Adrenal gland (tissue), 12 donors: ENCODE measurements around the gene PDLIM7. TPM values are rescaled to one million over a fixed set of nuclear protein-coding genes. Genes with fewer than 3 reads are reported as not detected.
"Not testable (repeated sequence)": the region's sequence is repeated elsewhere in the genome, so short reads cannot be mapped to it uniquely, and the experiment has no call there.

Experiments used
- DNase-seq, 7 donors: peaks; one replicate each; pipeline ENCODE4 v3.0.0-alpha.2; 2019 to 2020
- H3K27ac ChIP-seq, 5 donors: fragments of 200-600 bp; sonication (generic) in 4 of 5; 1 replicate in 3 of 5; 2 replicates in 2 of 5; pipeline versions ENCODE4 v1.5.1 to v1.8.0; 2016 to 2020; ENCODE audit warnings: mild to moderate bottlenecking in 1 of 5
- H3K27me3 ChIP-seq: fragments of 200-600 bp; 2 replicates; pipeline ENCODE4 v1.8.0; 2021
- H3K36me3 ChIP-seq, 2 donors: fragments of 200-600 bp; replicated peaks in 1 of 2; 1 replicate in 1 of 2; 2 replicates in 1 of 2; pipeline versions ENCODE4 v1.5.1 to v1.8.0; 2018 to 2022
- H3K4me1 ChIP-seq, 2 donors: fragments of 200-600 bp; replicated peaks in 1 of 2; 1 replicate in 1 of 2; 2 replicates in 1 of 2; pipeline versions ENCODE4 v1.5.1 to v1.8.0; 2018 to 2021
- H3K4me3 ChIP-seq, 4 donors: fragments of 200-600 bp; sonication (generic) in 3 of 4; one replicate each; pipeline ENCODE4 v1.5.1; 2016 to 2018
- H3K9me3 ChIP-seq, 3 donors: fragments of 200-600 bp; sonication (generic) in 1 of 3; replicated peaks in 1 of 3; 1 replicate in 2 of 3; 2 replicates in 1 of 3; pipeline versions ENCODE4 v1.5.1 to v1.8.0; 2016 to 2021
- CTCF ChIP-seq, 6 experiments: fragments of 450-650 bp in 4 of 6; fragments of 200-600 bp in 2 of 6; sonication (generic) in 1 of 6; IDR thresholded peaks; 1 replicate in 5 of 6; 2 replicates in 1 of 6; pipeline versions ENCODE4 v1.5.1 to v1.8.0; 2016 to 2021; ENCODE audit warnings: antibody characterized with exemption in 6 of 6, mild to moderate bottlenecking in 2 of 6, moderate library complexity in 1 of 6
- POLR2A ChIP-seq, 2 donors: fragments of 450-650 bp; IDR thresholded peaks; one replicate each; pipeline ENCODE4 v1.6.1; 2017; ENCODE audit warnings: antibody characterized with exemption in 2 of 2, mild to moderate bottlenecking in 2 of 2, moderate library complexity in 1 of 2
- WGBS, 4 donors: extraction: QIAGEN DNeasy Blood & Tissue Kit in 2 of 4; methylation state at CpG; one replicate each; pipeline versions ENCODE4 v1.1.5 to v1.1.7; 2013 to 2017; 5-methylcytosine and 5-hydroxymethylcytosine counted together
- intact Hi-C, 2 donors: fragments of 100-400 bp; cut with DNase I; formaldehyde crosslinking; loops; one replicate each; pipeline versions ENCODE4 v1.14.1 to v1.15.0; 2022 to 2023
- polyA plus RNA-seq, 3 donors: library from polyadenylated mRNA; stranded (reverse); fragments of 200-250 nt in 2 of 3; fragments of 350-450 nt in 1 of 3; fragmentation: Illumina TruSeq in 1 of 3; extraction: RNeasy Lipid Tissue Mini Kit (QIAGEN cat#74804) in 1 of 3; gene quantifications; one replicate each; pipeline ENCODE4 v1.2.3, GENCODE V29; 2013 to 2014
- total RNA-seq, 9 donors: library from RNA; depleted of rRNA in 4 of 9; stranded (reverse); fragments of >200 nt in 4 of 9; fragments of 120-200 nt in 1 of 9; fragmentation: NEBNext Ultra II Directional in 1 of 9; extraction: Animal tissue kit (Norgen Biotek cat#: 25700) in 1 of 9; gene quantifications; one replicate each; pipeline versions ENCODE4 v1.1.0 to v1.2.4, GENCODE V29; 2013 to 2023
- donor health status: healthy with polysubstance abuse.
- donor health status: Bipolar disorder and iron deficiency.
- donor health status: DM: yes; HTN: yes; CAD: no.
- donor health status: DM: no; HTN: no; CAD: no.
- donor health status: DM: no; HTN: no; CAD: no.
- donor health status: DM: yes; HTN: yes; CAD: no.

PDLIM7 gene
- total and polyA plus RNA-seq, 12 donors = 6.5 to 246 (median 38.9) TPM

GRCh38 chr5:177486256-177486655 is 11.1 kb downstream of the PDLIM7 start:
- no peak for DNase-seq
- Histone ChIP-seq H3K36me3 (peaks cover 0 to 27% of the 10 kb centered on the region in 2 donors), H3K4me3 (no peak overlapping the region), H3K4me1 (no peaks in the 10 kb centered on the region), H3K27me3 (no peaks in the 10 kb centered on the region), H3K27ac (no peak overlapping the region), H3K9me3 (no peaks in the 10 kb centered on the region)
- TF ChIP-seq CTCF (IDR thresholded peaks at IDR 0.05) (no peak), POLR2A (IDR thresholded peaks at IDR 0.05) (no peak)
- 85 to 96% (median 93%) methylated on average over 3 of the region's 3 CpGs for WGBS, 4 donors
- intact Hi-C loops = no loop called here

GRCh38 chr5:177485753-177486152 is 11.7 kb downstream of the PDLIM7 start:
- H3K4me1 ChIP-seq, intact Hi-C loops, H3K9me3 ChIP-seq, H3K4me3 ChIP-seq, DNase-seq, H3K27ac ChIP-seq, H3K27me3 ChIP-seq: not testable (repeated sequence)
- WGBS, 4 donors = 92 to 100% (median 97%) methylated on average over 1 to 3 of the region's 3 CpGs
- H3K36me3 ChIP-seq = peaks cover 0 to 27% of the 10 kb centered on the region in 2 donors

GRCh38 chr5:177484902-177485549 is 12.4 kb downstream of the PDLIM7 start:
- intact Hi-C loops = no loop called here
- no peak overlapping the region for H3K27ac ChIP-seq
- no peak overlapping the region for H3K4me3 ChIP-seq
- TF ChIP-seq CTCF (IDR thresholded peaks at IDR 0.05) = no peak
- TF ChIP-seq POLR2A (IDR thresholded peaks at IDR 0.05) = no peak
- no peaks in the 10 kb centered on the region for H3K27me3 ChIP-seq
- DNase-seq = no peak
- peaks cover 0 to 23% of the 10 kb centered on the region in 2 donors for H3K36me3 ChIP-seq
- 74 to 78% (median 78%) methylated on average over 11 to 13 of the region's 13 CpGs for WGBS, 4 donors
- H3K9me3 ChIP-seq = no peaks in the 10 kb centered on the region
- H3K4me1 ChIP-seq = peaks cover 0 to 3% of the 10 kb centered on the region in 2 donors

GRCh38 chr5:177483994-177484901 is 13.2 kb downstream of the PDLIM7 start:
- Histone ChIP-seq H3K27ac (no peak overlapping the region), H3K27me3 (no peaks in the 10 kb centered on the region), H3K36me3 (peaks cover 0 to 15% of the 10 kb centered on the region in 2 donors), H3K9me3 (no peaks in the 10 kb centered on the region), H3K4me1 (peaks cover 0 to 10% of the 10 kb centered on the region in 2 donors), H3K4me3 (no peak overlapping the region)
- intact Hi-C loops = no loop called here
- no peak for DNase-seq
- TF ChIP-seq CTCF (IDR thresholded peaks at IDR 0.05) (no peak), POLR2A (IDR thresholded peaks at IDR 0.05) (no peak)
- WGBS, 4 donors = 87 to 93% (median 92%) methylated on average over 20 to 22 of the region's 22 CpGs
